OCI-LY3 (cell line): ENCODE measurements around the gene AMBRA1.

Source experiments
- H2AFZ ChIP-seq: fragments of 200-600, 300-600 bp; shearing (Covaris generic); 2 replicates; pipeline ENCODE4 v1.6.0; 2014; ENCODE audit warnings: antibody characterized with exemption, low read depth, low read length
- H3K27ac ChIP-seq: fragments of 200-600, 300-600 bp; sonication (generic); 2 replicates; pipeline ENCODE4 v1.5.1; 2014; ENCODE audit warnings: mild to moderate bottlenecking, low read length, moderate library complexity, mixed read lengths
- H3K27me3 ChIP-seq: fragments of 200-600, 300-600 bp; sonication (generic); 2 replicates; pipeline ENCODE4 v1.6.1; 2014; ENCODE audit warnings: low read depth, low read length, mixed read lengths
- H3K36me3 ChIP-seq: fragments of 200-600, 300-600 bp; sonication (generic); replicated peaks from 2 replicates; pipeline ENCODE3; 2014; ENCODE audit warnings: low read depth, low read length, mixed read lengths
- H3K4me1 ChIP-seq: fragments of 300-600, 200-600 bp; sonication (generic); 2 replicates; pipeline ENCODE4 v1.6.1; 2014; ENCODE audit warnings: low read length, mixed read lengths
- H3K4me2 ChIP-seq: fragments of 200-600, 300-600 bp; sonication (generic); 2 replicates; pipeline ENCODE4 v1.6.1; 2014; ENCODE audit warnings: low read length, mixed read lengths
- H3K4me3 ChIP-seq: fragments of 300-600, 200-600 bp; sonication (generic); 2 replicates; pipeline ENCODE4 v1.5.1; 2014; ENCODE audit warnings: antibody characterized with exemption, mild to moderate bottlenecking, low read length, moderate library complexity
- H3K79me2 ChIP-seq: fragments of 300-600, 200-600 bp; shearing (Covaris generic); 2 replicates; pipeline ENCODE4 v1.6.1; 2014; ENCODE audit warnings: mild to moderate bottlenecking, low read length, mixed read lengths
- H3K9ac ChIP-seq: fragments of 300-600, 200-600 bp; shearing (Covaris generic); 2 replicates; pipeline ENCODE4 v1.6.0; 2014; ENCODE audit warnings: mild to moderate bottlenecking, low read length, moderate library complexity
- H3K9me3 ChIP-seq: fragments of 200-600, 300-600 bp; shearing (Covaris generic); 2 replicates; pipeline ENCODE4 v1.6.1; 2014; ENCODE audit warnings: low read length, mixed read lengths; ENCODE audit not compliant: insufficient read depth
- H4K20me1 ChIP-seq: fragments of 200-600, 300-600 bp; sonication (generic); 2 replicates; pipeline ENCODE4 v1.6.1; 2016; ENCODE audit warnings: low read length, mixed read lengths; ENCODE audit not compliant: insufficient read depth
- CTCF ChIP-seq: fragments of 200-600, 300-600 bp; sonication (generic); IDR thresholded peaks from 2 replicates; pipeline ENCODE4 v1.5.1; 2014; ENCODE audit warnings: antibody characterized with exemption, low read length, low read depth
- EZH2phosphoT487 ChIP-seq: fragments of 200-600 bp; shearing (Covaris generic); IDR thresholded peaks from 2 replicates; pipeline ENCODE4 v1.6.1; 2018; ENCODE audit warnings: antibody characterized with exemption, mixed run types, low read depth

AMBRA1 gene

GRCh38 chr11:46559815-46560214 lies 34.0 kb downstream of the AMBRA1 start:
- no peak overlapping the region for H2AFZ ChIP-seq
- H3K9me3 ChIP-seq = no peaks in the 10 kb centered on the region
- peaks cover 80% of the 10 kb centered on the region for H3K79me2 ChIP-seq
- H4K20me1 ChIP-seq = peaks cover 28% of the 10 kb centered on the region
- TF ChIP-seq CTCF (no peak), EZH2phosphoT487 (no peak)
- no peak overlapping the region for H3K9ac ChIP-seq
- no peak overlapping the region for H3K4me3 ChIP-seq
- no peak overlapping the region for H3K27ac ChIP-seq
- peaks cover 21% of the 10 kb centered on the region for H3K4me1 ChIP-seq
- no peaks in the 10 kb centered on the region for H3K36me3 ChIP-seq
- H3K4me2 ChIP-seq = peak overlapping the region; percentile 67
- H3K27me3 ChIP-seq = no peaks in the 10 kb centered on the region

GRCh38 chr11:46557684-46558151 lies 36.1 kb downstream of the AMBRA1 start:
- no peaks in the 10 kb centered on the region for H3K36me3 ChIP-seq
- H3K9me3 ChIP-seq = no peaks in the 10 kb centered on the region
- H3K79me2 ChIP-seq = peaks cover 86% of the 10 kb centered on the region
- no peak overlapping the region for H3K4me3 ChIP-seq
- no peak overlapping the region for H2AFZ ChIP-seq
- no peak overlapping the region for H3K4me2 ChIP-seq
- no peaks in the 10 kb centered on the region for H3K27me3 ChIP-seq
- H3K4me1 ChIP-seq = peaks cover 21% of the 10 kb centered on the region
- H4K20me1 ChIP-seq = peaks cover 37% of the 10 kb centered on the region
- no peak overlapping the region for H3K27ac ChIP-seq
- no peak overlapping the region for H3K9ac ChIP-seq
- TF ChIP-seq EZH2phosphoT487 (no peak), CTCF (no peak)

- Histone ChIP-seq H3K4me1 (peaks cover 7% of the 10 kb centered on the region), H3K9me3 (no peaks in the 10 kb centered on the region), H3K79me2 (peaks cover 71% of the 10 kb centered on the region), H3K4me3 (no peak overlapping the region), H4K20me1 (peaks cover 33% of the 10 kb centered on the region), H2AFZ (no peak overlapping the region), H3K9ac (no peak overlapping the region), H3K4me2 (no peak overlapping the region), H3K27me3 (no peaks in the 10 kb centered on the region), H3K36me3 (no peaks in the 10 kb centered on the region), H3K27ac (no peak overlapping the region)
- TF ChIP-seq EZH2phosphoT487 = no peak
- TF ChIP-seq CTCF = no peak
Observed at GRCh38 chr11:46555267-46556054, 38.4 kb downstream of the AMBRA1 start.

- no peaks in the 10 kb centered on the region for H3K9me3 ChIP-seq
- H3K79me2 ChIP-seq = peaks cover 70% of the 10 kb centered on the region
- H3K4me3 ChIP-seq = no peak overlapping the region
- no peak overlapping the region for H2AFZ ChIP-seq
- H3K4me2 ChIP-seq = no peak overlapping the region
- H3K4me1 ChIP-seq = no peaks in the 10 kb centered on the region
- H3K36me3 ChIP-seq = no peaks in the 10 kb centered on the region
- no peak overlapping the region for H3K27ac ChIP-seq
- no peak overlapping the region for H3K9ac ChIP-seq
- peaks cover 36% of the 10 kb centered on the region for H4K20me1 ChIP-seq
- H3K27me3 ChIP-seq = no peaks in the 10 kb centered on the region
- TF ChIP-seq CTCF (no peak), EZH2phosphoT487 (no peak)
Observed at GRCh38 chr11:46554213-46555147, 39.3 kb downstream of the AMBRA1 start.
